ENCODE results near the gene ZDHHC21.

Gene ZDHHC21

DNA sequence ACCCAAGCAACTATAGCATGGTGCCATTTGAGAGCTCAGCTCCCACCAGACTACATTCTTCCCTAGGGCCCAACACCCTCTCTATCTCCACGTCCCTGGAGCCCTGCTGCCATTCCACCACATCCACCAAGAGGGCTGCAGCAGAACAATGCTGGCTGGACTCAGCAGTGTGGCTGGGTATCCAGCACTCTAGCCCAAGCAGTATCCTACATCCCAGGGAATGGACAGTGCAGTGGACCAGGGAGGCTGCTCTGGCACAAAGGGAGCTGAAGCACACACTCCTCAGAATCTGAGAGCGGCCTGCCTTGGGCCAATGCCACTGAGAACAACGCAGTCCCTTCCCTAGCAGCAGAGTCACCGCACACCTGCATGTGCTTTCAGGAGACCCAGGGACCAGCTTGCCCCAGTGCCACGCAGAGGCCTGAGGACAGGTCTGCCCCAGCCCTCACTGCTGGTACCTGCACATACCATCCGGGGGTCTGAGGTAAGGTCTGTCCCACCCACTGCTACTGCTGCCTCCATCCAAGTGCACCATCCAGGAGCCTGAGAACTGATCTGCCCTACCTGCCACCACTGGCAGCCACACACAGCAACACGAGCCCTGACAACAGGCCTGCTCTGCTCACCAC lies 95.9 kb downstream of the ZDHHC21 start:
- no peak for DNase-seq

DNA sequence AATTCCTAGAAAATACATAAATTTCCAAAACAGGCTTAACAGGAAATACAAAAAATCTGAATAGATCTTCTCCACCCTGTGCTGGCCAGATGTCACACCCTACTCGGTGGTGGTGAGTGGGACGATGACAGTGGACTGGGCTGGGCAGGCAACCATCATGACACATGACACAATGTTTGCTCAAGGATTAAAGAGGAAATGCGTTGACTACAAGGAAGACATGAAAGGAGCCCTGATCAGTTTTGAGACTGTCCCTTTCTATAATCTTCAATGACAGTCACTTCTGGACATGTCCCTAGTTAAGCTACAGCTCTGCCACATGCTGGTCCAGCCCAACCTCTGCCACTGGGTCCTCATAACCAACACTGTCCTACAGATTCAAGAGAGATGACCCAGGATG lies 99.8 kb downstream of the ZDHHC21 start:
- DNase-seq: no peak

DNA sequence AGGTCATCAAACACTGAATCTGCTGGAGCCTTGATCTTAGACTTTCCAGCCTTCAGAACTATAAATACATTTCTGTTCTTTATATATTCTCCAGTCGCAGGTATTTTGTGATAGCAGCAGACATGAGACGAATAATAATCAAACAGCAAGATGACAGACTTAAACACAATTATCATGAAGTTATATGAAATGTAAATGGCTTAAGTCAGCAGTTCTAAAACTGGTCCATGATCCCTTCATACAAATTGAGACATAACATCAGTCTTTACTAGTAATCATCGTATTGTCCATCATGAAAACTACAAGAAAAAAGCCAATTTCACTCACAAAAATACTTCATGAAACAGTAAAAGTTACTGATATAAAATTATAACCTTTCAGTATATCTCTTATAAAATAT lies 101.8 kb downstream of the ZDHHC21 start:
- DNase-seq: no peak

DNA sequence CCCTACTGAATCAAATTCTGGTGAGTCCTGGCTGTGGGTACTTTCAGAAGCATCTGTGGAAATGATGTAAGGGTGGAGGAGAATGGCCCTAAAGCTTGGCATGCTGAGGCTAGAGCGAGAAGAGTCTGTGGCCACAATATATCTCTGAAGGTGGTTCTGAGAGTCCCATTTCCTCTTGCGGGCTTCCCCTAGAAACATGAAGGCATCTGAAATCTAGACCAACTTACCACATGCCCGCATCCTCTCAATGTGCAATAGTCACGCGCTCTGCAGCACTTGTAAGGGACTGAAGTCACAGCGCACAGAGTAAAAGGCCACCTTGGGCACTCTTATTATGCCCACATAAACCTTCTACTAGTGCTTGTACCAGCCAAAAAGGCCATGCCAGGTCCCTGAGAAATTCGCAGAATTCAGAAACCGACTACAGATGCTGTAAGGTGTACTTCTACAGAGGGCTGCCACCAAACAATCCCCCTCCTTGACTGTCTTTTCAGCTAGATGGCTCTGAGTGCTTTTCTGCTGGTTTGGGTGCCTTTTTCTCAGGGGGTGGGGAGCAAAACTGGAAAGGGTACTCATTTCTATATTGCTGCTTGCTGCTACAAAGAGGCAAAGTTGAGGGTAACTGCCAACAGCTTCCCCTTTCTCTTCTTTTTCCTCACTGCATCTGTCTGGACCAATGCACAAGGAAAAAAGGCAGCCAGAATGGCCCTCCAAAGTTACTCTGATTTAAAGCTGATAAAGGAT lies 107.3 kb downstream of the ZDHHC21 start:
- no peak for DNase-seq

DNA sequence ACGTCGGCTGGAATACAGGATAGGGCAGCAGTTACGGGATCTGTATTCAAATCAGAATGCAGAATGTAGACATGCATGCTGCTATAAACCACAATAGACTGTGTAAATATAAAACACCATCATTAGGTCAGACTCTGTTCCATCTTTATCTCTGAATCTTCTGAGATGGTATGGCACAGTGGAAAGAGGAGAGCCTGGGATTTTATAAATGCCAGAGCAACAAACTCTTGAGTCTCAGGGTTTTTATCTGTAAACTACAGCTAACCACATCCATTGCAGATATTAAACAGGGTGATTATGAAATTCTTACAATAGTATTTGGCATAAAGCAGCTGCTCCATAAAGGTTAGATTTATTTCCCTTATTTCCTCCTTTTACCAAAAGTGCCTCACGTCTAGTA lies 108.7 kb downstream of the ZDHHC21 start:
- no peak for DNase-seq

DNA sequence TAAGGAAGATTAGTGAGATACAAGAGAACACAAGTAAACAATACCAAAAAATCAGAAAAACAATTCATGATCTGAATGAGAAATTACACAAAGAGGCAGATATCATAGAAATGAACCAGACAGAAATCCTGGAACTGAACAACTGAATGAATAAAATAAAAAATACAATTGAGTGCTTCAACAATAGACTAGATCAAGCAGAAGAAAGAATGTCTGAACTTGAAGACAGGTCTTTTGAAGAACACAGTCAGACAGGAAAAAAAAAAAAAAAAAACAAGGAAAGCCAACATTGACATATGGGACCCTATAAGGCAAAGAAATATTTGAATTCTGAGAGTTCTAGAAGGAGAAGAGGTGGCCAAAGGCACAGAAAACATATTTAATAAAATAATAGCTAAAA lies 115.2 kb downstream of the ZDHHC21 start:
- DNase-seq: no peak

DNA sequence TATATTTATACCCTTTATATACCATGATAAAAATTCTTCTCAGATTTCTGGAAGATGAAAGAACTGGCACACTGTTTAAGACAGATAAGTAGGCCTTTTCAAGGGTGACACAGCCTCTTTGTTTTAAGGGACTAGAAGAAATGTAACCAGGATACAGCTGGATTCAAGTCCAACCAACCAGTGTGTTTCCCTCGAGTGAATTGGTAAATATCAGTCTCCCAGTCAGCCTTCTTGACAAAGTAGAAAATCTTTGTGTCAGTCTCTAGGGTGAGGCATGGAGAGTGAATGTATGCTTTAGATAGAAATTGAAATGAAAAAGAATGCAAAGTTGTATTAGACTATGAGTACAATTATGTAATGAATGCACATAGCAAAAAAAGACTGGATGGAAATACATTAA lies 119.1 kb downstream of the ZDHHC21 start:
- no peak for DNase-seq

DNA sequence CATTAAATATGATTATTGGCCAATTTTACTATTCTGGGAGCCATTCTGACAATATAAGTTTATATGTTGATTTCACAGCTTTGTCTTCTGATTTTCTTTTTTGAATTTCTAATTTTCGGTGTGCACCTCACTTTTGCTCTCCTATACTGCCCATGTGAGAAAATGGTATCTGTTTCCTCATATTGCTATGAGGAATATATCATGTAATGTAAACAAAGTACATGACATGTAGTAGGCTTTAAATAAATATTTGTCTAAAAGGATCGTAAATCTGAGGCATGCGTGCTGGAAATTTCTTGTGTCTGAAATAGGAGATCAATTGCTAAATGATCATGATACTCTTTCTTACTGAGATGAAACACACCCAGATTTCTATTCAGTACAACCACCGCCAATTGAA lies 119.9 kb downstream of the ZDHHC21 start:
- DNase-seq: no peak

DNA sequence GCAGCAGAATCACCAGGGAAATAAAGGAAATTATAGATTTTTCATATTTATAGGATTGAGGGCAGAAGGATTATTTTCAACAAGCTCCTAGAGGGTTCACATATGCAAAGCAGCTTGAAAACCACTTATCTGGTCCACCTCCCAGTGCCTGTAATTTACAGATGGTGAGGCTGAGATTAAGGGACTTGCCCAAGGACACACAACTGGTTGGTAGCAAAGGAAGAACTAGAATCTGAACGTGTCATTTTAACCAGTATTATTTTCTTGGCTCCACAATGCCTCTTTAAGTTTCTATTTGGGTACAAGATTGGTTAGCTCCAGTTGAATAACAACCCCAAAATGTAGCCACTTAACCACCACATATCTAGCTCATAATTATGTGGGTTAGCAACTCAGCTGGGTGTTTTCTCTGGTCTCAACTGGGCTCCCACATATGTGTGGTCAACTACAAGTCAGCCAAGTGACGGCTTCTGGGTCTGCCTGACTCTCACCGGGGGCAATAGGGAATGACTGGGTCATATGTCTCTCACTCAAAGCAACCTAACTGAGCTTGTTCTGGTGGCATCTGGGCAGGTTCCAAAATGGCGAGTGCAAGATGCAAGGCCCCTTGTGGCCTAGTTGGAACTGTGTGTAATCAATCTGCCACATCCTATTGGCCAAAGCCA lies 127.7 kb downstream of the ZDHHC21 start:
- DNase-seq: no peak

DNA sequence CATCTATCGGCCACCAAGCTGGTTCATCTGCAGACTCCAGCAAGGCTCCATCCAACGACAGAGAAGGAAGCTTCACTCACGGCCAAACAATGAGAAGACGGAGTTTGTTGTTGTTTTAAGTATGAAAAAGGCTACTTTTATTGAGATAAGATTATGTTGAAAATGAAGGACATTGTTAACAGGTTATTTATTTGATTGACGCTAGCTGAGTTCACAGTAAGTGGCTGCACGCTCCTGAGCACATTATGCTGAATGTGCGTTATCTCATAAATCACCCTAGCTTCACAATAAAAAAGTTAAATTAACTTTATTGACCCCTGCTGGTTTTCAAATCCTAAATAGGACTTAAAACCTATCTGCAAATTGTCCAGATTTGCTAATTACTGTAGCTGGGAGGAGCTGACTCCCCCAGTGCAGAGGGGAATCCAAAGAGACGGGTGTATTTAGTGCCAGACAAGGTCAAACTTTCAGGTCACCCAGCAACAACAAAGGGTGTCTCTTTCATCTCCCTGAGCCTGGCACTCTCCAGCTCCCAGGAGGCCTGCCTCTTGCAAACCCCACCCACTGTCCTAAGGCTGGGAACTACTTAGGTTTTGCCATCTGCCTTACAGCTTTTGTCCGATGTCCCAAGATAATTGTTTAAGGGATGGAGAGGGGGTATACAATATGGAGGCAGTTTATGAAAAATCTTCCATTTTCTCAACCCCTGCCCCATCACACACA lies 129.2 kb downstream of the ZDHHC21 start:
- no peak for DNase-seq

DNA sequence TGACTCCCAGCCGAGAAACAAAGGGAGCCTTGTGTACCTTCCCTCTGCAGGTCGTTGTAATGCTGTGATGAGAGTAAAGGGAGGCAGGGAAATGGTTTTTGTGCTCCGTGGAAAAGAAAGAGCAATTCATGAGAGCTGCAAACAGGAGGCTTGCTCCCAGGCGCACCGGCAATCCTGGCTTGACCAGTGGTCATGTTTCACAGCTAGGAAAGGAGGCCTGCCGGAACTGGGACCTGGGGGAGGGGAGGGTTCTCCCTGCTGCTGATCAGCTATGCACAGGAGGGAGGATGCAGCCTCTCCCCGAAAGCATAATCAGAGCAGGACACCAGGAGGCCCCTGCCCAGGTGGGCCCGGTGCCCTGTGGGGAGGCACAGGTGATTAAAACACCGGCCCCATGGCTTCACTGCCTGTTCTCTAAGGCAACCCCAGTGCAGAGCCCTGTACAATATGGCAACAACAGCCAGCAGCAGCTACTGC lies 131.3 kb downstream of the ZDHHC21 start:
- DNase-seq: no peak

All from suppressor macrophage treated with lipopolysaccharide for 4 hours (primary cell).